Retinal pigment epithelial cell (primary cell): ENCODE measurements around the gene NEGR1.

ENCODE experiments used
- DNase-seq: peaks from one replicate; pipeline ENCODE4 v3.0.0-alpha.2; 2010; ENCODE audit warnings: low read depth
- H3K4me3 ChIP-seq: 2 replicates; pipeline ENCODE4 v1.5.1; 2011; ENCODE audit warnings: mild to moderate bottlenecking, low read length, control low read depth, moderate library complexity
- CTCF ChIP-seq: conservative IDR thresholded peaks from 2 replicates; pipeline ENCODE4 v1.5.1; 2011; ENCODE audit warnings: low read depth, low read length, control low read depth, inconsistent platforms

Gene NEGR1

DNA sequence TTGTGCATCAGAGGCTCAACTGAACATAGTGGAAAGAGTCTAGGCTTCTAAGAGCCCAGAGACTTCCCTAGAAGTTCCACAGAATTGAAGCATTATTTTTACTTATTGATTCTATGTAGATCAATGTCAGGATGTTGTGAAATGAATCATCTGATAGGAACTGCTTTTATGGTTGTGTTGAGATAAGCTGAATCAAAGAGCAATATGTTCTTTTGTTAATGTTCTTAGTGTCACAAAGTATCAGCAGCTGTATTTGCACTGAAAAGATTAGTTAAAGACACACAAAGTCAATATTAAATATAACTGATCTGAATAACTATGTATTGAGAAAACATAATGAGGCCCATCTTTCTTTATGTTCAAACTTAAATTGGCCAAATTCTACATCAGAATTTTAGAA, 770.8 kb downstream of the NEGR1 start:
- DNase-seq, result no peak

GRCh38 chr1:71510725-71511124, 771.6 kb downstream of the NEGR1 start:
- H3K4me3 ChIP-seq, result no peak overlapping the region
- no peak for TF ChIP-seq CTCF
- no peak for DNase-seq

More for the DNA sequence above, 770.8 kb downstream of the NEGR1 start:
- H3K4me3 ChIP-seq, result no peak overlapping the region
- TF ChIP-seq CTCF, result no peak

DNA sequence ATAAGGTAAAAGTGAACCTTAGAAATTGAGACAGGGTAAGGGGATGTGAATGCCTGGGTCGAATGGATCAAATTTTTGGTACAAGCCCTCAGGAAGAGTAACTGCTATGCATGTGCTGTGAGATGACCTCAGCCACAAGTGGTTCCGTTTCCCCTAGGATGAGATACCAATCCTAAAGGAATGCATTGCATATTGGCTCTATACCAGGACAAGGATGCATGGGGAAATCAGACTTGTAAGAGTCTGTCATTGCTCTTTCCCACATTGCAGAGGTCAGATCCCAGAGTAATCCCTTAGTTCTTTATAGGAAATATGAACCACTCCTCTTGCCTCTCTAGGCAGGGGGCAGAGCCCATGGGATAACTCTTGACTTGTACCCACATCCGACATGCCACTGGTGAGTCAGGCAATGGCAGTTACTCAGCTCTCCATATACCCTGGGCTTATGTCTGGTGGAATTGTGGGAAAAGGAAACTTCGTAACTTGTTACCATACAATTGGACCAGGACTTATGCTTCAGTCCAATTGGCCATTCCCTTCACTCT, 773.2 kb downstream of the NEGR1 start:
- no peak for TF ChIP-seq CTCF
- no peak for DNase-seq
- no peak overlapping the region for H3K4me3 ChIP-seq

DNA sequence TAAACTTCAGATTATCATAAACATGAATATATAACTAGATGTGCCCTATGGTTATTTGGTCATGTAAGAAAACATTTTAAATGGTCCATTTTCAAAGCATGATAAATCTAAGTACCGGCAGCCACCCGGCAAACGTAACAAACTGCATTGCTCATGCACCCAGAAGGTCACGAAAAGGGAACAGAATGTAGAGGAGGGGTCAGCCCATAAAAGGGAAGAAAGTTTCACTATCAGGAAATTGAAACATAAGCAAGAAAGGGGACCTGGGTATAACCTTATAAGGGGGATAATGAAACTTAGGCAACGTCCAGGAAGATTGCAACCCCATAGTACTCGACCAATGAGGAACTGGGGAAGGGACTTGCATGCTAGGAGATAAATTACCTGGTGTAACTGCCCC, 780.3 kb downstream of the NEGR1 start:
- H3K4me3 ChIP-seq, result no peak overlapping the region
- no peak for DNase-seq
- TF ChIP-seq CTCF, result no peak

DNA sequence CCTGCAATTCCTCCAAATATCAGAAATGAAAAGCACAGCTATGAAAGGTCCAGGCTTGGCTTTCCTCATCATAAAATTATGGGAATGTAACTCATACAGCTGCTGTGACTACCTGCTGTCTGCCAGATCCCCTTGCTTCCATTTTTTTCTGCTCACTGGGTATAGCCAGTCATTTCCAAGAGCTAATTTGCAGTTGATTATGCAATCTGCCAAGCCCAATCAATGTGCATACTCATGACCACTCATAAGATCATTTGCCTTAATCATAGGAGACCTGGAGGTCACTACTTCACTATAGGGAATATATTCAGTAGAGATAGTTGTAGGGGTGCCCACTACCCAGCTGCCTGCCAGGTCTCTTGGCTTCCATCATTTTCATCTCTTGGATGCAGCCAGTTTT, 783.8 kb downstream of the NEGR1 start:
- DNase-seq, result no peak
- no peak overlapping the region for H3K4me3 ChIP-seq
- no peak for TF ChIP-seq CTCF

DNA sequence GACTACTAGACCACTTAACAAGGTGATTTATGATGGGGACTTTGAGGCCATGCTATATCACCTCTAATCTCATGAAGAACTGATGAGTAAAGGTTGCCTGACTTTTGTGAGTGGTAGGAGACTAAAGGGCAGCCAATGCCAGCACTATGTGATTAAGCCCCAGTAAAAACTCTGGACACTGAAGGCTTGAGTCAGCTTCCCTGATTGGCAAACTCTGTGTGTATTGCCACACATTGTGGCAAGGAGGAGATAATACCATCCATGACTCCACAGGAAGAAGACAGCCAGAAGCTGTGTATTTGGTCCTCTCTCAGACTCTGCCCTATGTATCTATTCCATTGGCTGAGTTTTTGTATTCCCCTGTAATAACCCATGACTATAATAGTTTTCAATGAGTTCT, 788.2 kb downstream of the NEGR1 start:
- H3K4me3 ChIP-seq, result no peak overlapping the region
- no peak for DNase-seq
- TF ChIP-seq CTCF, result no peak

DNA sequence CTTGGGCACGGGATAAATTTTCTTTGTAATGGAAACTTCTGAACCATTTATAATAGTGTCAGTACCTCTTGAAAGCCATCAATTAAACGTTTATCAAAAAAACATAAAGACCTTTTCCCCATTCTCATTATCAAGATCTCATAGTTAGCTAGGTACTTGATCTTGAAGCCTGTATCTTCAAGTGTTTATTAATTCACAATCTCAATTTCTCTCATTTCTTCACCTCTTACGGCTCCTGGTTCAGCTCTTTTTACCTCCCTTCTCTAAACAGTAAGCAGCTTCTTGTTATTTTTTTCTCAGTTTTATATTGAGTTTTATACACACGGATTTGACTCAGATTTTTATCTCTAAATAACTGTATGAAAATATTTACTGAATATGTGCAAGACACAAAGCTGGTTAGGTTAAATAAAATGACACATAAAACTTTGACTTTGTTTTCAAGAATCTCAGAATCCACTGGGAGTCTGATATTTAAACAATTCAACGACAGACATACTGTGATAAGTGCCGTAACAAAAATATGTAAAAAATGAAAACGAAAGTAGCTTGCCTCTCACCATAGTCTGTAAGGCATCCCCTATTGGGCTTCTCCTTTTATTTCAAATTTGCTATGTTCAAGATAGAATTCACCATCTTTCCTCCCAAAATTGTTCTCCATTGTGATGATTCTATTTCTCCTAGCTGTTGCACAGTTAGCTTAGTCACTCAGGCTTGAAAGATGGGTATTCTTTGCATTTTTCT, 789.9 kb downstream of the NEGR1 start:
- no peak for DNase-seq
- no peak for TF ChIP-seq CTCF
- H3K4me3 ChIP-seq, result no peak overlapping the region
